Keratinocyte (primary cell): ENCODE data around the gene MSGN1.

Source experiments
- CTCF ChIP-seq, 3 experiments: IDR thresholded peaks in 1 of 3; conservative IDR thresholded peaks in 1 of 3; optimal IDR thresholded peaks in 1 of 3; 2 replicates in 2 of 3; 3 replicates in 1 of 3; pipeline versions ENCODE3 to v1.5.1; 2011; ENCODE audit warnings: low read length in 3 of 3, mild to moderate bottlenecking in 3 of 3, moderate library complexity in 2 of 3, control low read depth in 1 of 3, inconsistent platforms in 1 of 3; ENCODE audit not compliant: insufficient read depth in 2 of 3; ENCODE audit errors: extremely low read depth in 1 of 3
- EZH2 ChIP-seq: IDR thresholded peaks from one replicate; pipeline ENCODE4 v1.6.1; 2012; ENCODE audit warnings: inconsistent platforms, mild to moderate bottlenecking, low read length, moderate library complexity

DNA sequence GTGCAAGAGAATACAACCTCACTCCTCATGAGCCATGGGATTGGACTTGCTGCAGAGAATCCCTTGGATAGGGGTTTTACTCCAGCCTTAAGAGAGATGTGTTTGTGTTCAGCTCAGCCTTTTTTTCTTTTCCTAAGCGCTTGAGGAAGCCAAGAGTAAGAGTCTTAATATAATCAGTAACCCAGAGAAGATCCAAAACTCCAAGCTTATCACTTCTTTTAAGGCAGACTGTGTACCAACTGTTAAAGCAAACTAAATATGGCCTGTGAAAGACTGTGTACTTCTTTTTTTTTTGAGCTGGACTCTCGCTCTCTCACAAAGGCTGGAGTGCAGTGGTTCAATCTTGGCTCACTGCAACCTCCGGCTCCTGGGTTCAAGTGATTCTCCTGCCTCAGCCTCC, 30.4 kb downstream of the MSGN1 start:
- TF ChIP-seq CTCF (optimal IDR thresholded peaks at IDR 0.05 in 1 of 3, IDR thresholded peaks at IDR 0.05 in 1 of 3, conservative IDR thresholded peaks at IDR 0.05 in 1 of 3; ENCODE audit: extremely low read depth in 1 of 3, insufficient read depth in 2 of 3, low read length in 3 of 3) = no peak
- no peak for TF ChIP-seq EZH2
